Body of pancreas (tissue), 4 donors: ENCODE results near the gene ZNF780A.

Experiments used
- POLR2A ChIP-seq, 3 donors: fragments of 450-650 bp; IDR thresholded peaks; one replicate each; pipeline ENCODE4 v1.6.1; 2016; ENCODE audit warnings: antibody characterized with exemption in 3 of 3, mild to moderate bottlenecking in 2 of 3
- TF ChIP-seq, protein P1 (sequence below), 7 experiments: fragments of 450-650 bp in 4 of 7; fragments of 200-600 bp in 3 of 7; sonication (generic) in 3 of 7; IDR thresholded peaks; one replicate each; pipeline ENCODE4 v1.5.1; 2016 to 2019; ENCODE audit warnings: antibody characterized with exemption in 7 of 7

DNA sequence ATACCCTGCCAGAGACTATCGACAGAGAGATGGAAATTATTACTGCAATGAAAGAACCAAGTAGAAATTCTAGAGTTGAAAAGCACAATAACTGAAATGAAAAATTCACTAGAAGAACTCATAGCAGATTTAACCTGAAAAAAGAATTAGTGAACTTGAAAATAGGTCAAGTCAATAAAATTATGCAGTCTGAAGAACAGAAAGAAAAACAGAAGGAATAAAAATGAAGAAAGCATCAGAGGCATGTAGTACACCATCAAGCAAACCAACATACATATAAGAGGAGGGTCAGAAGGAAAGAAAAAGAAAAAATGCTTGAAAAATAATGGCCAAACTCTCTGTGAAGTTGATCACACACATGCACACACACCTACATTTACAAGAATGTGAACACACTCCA is 31.1 kb downstream of the ZNF780A start:
- no peak for TF ChIP-seq POLR2A (IDR thresholded peaks at IDR 0.05)
- TF ChIP-seq, protein P1, sequence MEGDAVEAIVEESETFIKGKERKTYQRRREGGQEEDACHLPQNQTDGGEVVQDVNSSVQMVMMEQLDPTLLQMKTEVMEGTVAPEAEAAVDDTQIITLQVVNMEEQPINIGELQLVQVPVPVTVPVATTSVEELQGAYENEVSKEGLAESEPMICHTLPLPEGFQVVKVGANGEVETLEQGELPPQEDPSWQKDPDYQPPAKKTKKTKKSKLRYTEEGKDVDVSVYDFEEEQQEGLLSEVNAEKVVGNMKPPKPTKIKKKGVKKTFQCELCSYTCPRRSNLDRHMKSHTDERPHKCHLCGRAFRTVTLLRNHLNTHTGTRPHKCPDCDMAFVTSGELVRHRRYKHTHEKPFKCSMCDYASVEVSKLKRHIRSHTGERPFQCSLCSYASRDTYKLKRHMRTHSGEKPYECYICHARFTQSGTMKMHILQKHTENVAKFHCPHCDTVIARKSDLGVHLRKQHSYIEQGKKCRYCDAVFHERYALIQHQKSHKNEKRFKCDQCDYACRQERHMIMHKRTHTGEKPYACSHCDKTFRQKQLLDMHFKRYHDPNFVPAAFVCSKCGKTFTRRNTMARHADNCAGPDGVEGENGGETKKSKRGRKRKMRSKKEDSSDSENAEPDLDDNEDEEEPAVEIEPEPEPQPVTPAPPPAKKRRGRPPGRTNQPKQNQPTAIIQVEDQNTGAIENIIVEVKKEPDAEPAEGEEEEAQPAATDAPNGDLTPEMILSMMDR (IDR thresholded peaks at IDR 0.05) = no peak
